T-helper 2 cell treated with Interferon-gamma antibody and Interleukin-4, amounts not matched to agents 5 μg/mL and 100 μg/mL, for 36 hours (primary cell): Measurements from ENCODE around the gene CDSN.

Source experiments
- DNase-seq: peaks from one replicate; pipeline ENCODE4 v3.0.0; 2021; ENCODE audit warnings: low spot score
- H3K27ac Mint-ChIP-seq: one replicate; pipeline ENCODE4 v1.8.0; 2021; ENCODE audit warnings: mild to moderate bottlenecking, mixed read lengths
- H3K27me3 Mint-ChIP-seq: one replicate; pipeline ENCODE4 v1.8.0; 2021; ENCODE audit warnings: low read depth, mixed read lengths
- H3K36me3 Mint-ChIP-seq: one replicate; pipeline ENCODE4 v1.8.0; 2021; ENCODE audit warnings: low read depth, mixed read lengths
- H3K4me1 Mint-ChIP-seq: one replicate; pipeline ENCODE4 v1.8.0; 2021; ENCODE audit warnings: low read depth, mixed read lengths
- H3K4me3 Mint-ChIP-seq: one replicate; pipeline ENCODE4 v1.8.0; 2022; ENCODE audit warnings: mild to moderate bottlenecking, moderate library complexity, mixed read lengths
- H3K9me3 Mint-ChIP-seq: one replicate; pipeline ENCODE4 v1.8.0; 2021; ENCODE audit warnings: mixed read lengths

The CDSN gene

DNA sequence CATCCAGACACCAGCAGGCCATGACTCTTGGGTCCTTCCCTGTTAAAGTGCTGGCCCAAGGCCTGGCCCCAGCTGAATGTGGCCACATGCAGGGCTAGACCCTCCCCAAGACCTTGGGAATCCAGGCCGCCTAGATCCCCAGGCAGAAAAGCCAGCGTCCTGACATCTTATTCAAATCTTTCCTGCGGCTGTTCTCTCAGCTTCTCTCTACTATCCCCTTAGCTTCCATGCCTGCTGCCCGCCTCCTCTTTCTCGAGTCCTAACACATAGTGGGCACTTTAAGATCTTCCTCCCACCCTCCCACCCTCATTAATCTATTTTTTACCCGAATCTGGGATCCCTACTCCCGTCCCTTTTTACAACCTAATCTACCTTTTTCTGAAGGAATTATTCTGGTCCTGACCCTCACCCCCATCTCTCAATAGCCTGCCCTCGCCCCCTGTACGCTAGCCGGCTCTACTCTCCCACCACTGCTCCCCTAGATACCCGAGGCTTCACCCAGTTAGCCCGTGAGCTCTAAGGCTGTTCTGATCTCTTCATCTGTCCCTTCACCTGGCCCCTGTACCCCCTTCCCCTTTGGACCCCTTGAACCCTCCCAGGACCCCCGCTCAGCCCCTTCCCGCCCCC is 37.4 kb upstream of the CDSN start, which contains the start of gene CCHCR1:
Gene CCHCR1 (minus strand): TSS at position 290 of the 627 bp plus-strand sequence. CDS start 202 bp downstream, at position 88.
- Mint-ChIP-seq H3K27ac (peak within 1 kb of the TSS; percentile 79), H3K36me3 (peaks cover 40% of the 10 kb centered on the region), H3K4me1 (peaks cover 28% of the 10 kb centered on the region), H3K4me3 (peak within 1 kb of the TSS; percentile 93), H3K27me3 (no peaks in the 10 kb centered on the region), H3K9me3 (no peaks in the 10 kb centered on the region)
- DNase-seq = no peak

DNA sequence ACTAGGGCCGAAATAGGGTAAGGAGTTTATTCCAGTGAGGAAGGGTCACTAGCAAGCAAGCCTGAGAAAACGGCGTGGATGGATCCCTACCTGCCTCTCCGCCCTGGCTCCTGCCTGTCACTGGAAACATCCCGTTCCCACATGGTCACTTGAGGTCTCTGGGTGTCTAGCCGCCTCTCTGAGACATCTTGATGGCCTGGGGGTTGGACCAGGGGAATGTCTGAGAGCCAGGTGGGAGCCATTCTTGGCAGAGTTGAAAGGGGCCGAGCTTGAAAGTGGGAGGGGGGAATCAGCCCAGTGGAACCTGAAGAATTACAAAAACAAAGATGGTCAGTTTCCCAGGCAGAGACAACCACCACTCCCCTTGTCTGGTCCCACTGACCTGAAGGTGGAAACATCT is 36.4 kb upstream of the CDSN start:
- H3K27ac Mint-ChIP-seq = no peak overlapping the region
- peaks cover 24% of the 10 kb centered on the region for H3K4me1 Mint-ChIP-seq
- H3K9me3 Mint-ChIP-seq = no peaks in the 10 kb centered on the region
- H3K4me3 Mint-ChIP-seq = no peak overlapping the region
- no peaks in the 10 kb centered on the region for H3K27me3 Mint-ChIP-seq
- DNase-seq = no peak
- peaks cover 31% of the 10 kb centered on the region for H3K36me3 Mint-ChIP-seq

DNA sequence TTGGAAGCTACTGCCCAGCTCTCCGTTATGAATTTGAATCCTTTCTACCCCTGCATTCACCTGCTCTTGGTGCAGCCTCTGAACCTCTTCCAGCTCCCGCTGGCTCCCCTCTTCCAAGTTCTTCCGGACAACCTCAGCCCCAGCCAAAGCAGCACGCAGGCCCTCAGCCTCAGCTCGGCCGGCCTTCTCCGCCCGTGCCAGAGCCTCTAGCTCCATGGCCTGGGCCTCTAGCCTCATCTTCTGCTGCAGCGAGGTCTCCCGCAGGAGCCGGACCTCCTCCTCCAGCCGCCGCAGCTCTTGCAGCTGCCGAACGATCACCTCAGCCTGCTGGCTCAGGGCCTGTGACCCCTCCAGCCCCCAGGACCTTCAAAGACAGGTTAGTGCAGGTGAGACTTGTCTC is 34.2 kb upstream of the CDSN start:
- Mint-ChIP-seq H3K4me3 (no peak overlapping the region), H3K4me1 (peaks cover 12% of the 10 kb centered on the region), H3K27me3 (no peaks in the 10 kb centered on the region), H3K27ac (no peak overlapping the region), H3K36me3 (peaks cover 14% of the 10 kb centered on the region), H3K9me3 (no peaks in the 10 kb centered on the region)
- DNase-seq = no peak

DNA sequence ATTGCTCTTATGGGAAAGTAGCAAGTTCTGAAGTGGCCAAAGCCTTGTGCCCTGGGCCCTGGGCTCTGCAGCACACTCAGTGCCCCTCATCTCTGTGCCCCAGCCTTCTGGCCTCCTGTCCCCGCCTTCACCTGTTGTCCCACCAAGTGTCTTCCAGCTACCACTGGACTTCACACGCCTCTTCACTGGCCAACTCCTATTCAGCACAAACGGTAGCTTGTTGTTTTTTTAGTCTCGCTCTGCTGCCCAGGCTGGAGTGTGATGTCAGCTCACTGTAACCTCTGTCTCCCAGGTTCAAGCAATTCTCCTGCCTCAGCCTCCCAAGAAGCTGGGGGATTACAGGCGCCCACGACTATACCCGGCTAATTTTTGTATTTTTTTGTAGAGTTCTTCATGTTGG is 32.5 kb upstream of the CDSN start:
- peak overlapping the region; percentile 41 for H3K27ac Mint-ChIP-seq
- H3K27me3 Mint-ChIP-seq = no peaks in the 10 kb centered on the region
- no peak overlapping the region for H3K4me3 Mint-ChIP-seq
- no peak for DNase-seq
- peaks cover 11% of the 10 kb centered on the region for H3K36me3 Mint-ChIP-seq
- peaks cover 11% of the 10 kb centered on the region for H3K4me1 Mint-ChIP-seq
- no peaks in the 10 kb centered on the region for H3K9me3 Mint-ChIP-seq

DNA sequence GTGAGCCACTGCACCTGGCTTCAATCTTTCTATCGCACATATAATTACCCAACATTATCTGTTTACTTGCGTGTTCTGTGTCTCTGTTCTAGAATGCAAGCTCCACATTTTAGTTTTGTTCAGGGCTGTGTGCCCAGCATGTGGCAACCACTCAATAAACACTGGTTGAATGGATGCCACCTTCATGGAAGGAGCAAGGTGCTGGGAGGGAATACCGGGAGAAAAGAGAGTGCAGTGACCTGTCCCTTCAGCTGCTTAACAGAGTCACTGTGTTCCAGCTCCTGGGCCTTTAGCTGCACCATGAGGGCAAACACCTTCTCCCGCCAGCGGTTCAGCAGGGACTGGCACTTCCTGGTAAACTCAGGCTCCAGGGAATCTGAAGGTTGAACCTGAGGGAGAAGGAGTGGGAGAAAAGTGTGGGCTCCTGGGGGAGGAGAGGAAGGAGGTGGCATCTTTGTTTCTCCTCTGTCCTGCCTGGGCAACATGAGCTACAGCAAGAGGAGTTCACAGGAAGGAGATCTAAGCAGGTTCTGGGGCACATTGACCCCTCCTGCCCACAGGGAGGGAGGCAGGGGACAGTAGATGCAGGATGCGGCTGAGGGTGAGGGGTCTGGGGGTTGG is 29.7 kb upstream of the CDSN start:
- no peak overlapping the region for H3K4me3 Mint-ChIP-seq
- H3K36me3 Mint-ChIP-seq = peaks cover 14% of the 10 kb centered on the region
- H3K27ac Mint-ChIP-seq = no peak overlapping the region
- H3K9me3 Mint-ChIP-seq = no peaks in the 10 kb centered on the region
- no peaks in the 10 kb centered on the region for H3K27me3 Mint-ChIP-seq
- DNase-seq = no peak
- peaks cover 1% of the 10 kb centered on the region for H3K4me1 Mint-ChIP-seq

DNA sequence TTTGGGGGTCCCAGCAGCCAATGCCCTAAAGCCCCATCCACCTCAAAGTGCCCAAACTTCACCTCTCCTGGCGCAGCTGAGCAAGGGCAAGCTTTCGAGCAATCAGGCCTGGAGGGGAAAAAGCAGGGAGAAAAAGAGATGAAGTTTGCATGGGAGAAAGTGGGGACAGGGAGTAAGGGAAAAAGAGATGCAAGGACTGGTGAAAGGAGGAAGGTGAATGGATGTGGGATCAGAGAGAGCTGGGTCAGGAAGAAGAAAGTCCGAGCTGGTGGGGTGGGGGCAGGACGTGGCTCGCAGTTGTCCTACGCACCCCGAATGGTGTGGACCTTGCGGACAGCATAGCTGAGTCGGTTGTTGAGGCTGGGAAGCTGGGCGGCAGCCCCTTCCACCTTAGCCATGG is 25.1 kb upstream of the CDSN start:
- Mint-ChIP-seq H3K27me3 (no peaks in the 10 kb centered on the region), H3K9me3 (no peaks in the 10 kb centered on the region), H3K4me1 (no peaks in the 10 kb centered on the region), H3K27ac (no peak overlapping the region), H3K4me3 (no peak overlapping the region), H3K36me3 (peaks cover 15% of the 10 kb centered on the region)
- no peak for DNase-seq

DNA sequence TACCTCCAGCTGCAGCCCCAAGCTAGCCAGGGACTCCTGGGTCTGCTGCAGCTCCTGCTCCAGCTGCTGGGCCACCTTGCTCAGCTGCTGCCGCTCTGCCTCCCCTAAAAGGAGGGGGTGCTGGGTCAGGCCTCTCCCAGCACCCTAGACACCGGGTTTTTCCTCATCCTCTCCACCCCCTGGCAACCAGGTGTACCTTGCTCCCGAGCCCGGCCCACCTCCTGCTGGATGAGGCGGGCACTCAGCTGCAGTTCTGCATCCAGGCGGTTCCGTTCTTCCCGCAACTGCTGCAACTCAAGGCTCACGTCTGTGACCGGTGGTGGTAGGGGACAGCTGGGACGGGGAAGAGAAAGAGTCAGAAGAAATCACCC is 24.7 kb upstream of the CDSN start:
- no peak for DNase-seq
- no peaks in the 10 kb centered on the region for H3K9me3 Mint-ChIP-seq
- peaks cover 15% of the 10 kb centered on the region for H3K36me3 Mint-ChIP-seq
- no peaks in the 10 kb centered on the region for H3K27me3 Mint-ChIP-seq
- no peak overlapping the region for H3K4me3 Mint-ChIP-seq
- no peaks in the 10 kb centered on the region for H3K4me1 Mint-ChIP-seq
- H3K27ac Mint-ChIP-seq = no peak overlapping the region

- DNase-seq = no peak
- H3K4me3 Mint-ChIP-seq = no peak overlapping the region
- H3K27me3 Mint-ChIP-seq = no peaks in the 10 kb centered on the region
- H3K27ac Mint-ChIP-seq = no peak overlapping the region
- no peaks in the 10 kb centered on the region for H3K9me3 Mint-ChIP-seq
- no peaks in the 10 kb centered on the region for H3K4me1 Mint-ChIP-seq
- H3K36me3 Mint-ChIP-seq = peaks cover 13% of the 10 kb centered on the region
These were observed 24.2 kb upstream of the CDSN start for GRCh38 chr6:31144296-31144969.

- peaks cover 11% of the 10 kb centered on the region for H3K36me3 Mint-ChIP-seq
- no peak for DNase-seq
- no peak overlapping the region for H3K27ac Mint-ChIP-seq
- H3K27me3 Mint-ChIP-seq = no peaks in the 10 kb centered on the region
- no peak overlapping the region for H3K4me3 Mint-ChIP-seq
- H3K9me3 Mint-ChIP-seq = no peaks in the 10 kb centered on the region
- H3K4me1 Mint-ChIP-seq = no peaks in the 10 kb centered on the region
These were observed 22.9 kb upstream of the CDSN start for GRCh38 chr6:31143148-31143547.

DNA sequence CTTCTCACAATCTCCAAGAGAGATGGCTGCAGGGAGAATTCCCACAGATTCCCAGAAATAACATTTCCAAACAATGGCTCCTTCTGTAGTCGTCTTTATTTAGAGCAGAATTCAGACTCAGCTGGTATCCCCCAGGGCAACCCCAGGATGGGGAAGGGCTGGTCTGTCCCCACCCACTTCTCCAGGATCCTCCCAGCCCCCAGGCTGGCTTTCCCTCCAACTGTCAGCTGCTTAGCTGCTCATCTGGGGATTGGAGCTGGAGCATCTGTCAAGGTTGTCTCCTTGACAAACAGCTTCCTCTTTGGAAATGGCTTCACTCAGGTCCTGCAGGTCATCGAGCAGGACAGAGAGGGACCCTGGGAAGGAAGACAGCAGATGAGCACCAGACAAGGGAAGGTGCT is 22.1 kb upstream of the CDSN start:
- Mint-ChIP-seq H3K4me3 (no peak overlapping the region), H3K36me3 (peaks cover 11% of the 10 kb centered on the region), H3K27ac (no peak overlapping the region), H3K9me3 (no peaks in the 10 kb centered on the region), H3K4me1 (peaks cover 3% of the 10 kb centered on the region), H3K27me3 (peaks cover 3% of the 10 kb centered on the region)
- DNase-seq = no peak

DNA sequence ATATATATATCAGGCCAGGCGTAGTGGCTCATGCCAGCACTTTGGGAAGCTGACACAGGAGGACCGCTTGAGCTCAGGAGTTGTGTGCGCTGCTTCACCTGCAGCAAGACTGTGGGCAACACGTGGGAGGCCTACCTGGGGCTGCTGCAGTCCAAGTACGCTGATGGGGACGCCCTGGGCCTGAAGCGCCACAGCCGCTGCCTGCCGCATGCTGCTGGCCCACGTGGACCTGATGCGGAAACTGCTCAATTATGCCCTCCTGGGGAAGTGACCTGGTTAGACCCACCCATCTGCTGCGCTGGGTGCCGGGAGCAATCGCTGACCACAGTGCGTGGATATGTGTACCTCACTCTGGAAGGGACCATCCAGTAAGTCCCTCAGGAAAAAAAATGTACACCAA is 20.4 kb upstream of the CDSN start:
- DNase-seq = no peak
- H3K4me3 Mint-ChIP-seq = no peak overlapping the region
- H3K27ac Mint-ChIP-seq = no peak overlapping the region
- no peaks in the 10 kb centered on the region for H3K9me3 Mint-ChIP-seq
- peaks cover 11% of the 10 kb centered on the region for H3K36me3 Mint-ChIP-seq
- H3K4me1 Mint-ChIP-seq = peaks cover 3% of the 10 kb centered on the region
- H3K27me3 Mint-ChIP-seq = peaks cover 3% of the 10 kb centered on the region

GRCh38 chr6:31139599-31139998 is 19.4 kb upstream of the CDSN start:
- Mint-ChIP-seq H3K27me3 (peaks cover 3% of the 10 kb centered on the region), H3K27ac (no peak overlapping the region), H3K4me3 (no peak overlapping the region), H3K36me3 (peaks cover 3% of the 10 kb centered on the region), H3K9me3 (no peaks in the 10 kb centered on the region), H3K4me1 (peaks cover 3% of the 10 kb centered on the region)
- no peak for DNase-seq

GRCh38 chr6:31138982-31139381 is 18.7 kb upstream of the CDSN start, which contains the start of gene PSORS1C2:
TSS of gene PSORS1C2 (minus strand) at chr6:31139066. CDS start at chr6:31139026, 40 bp downstream.
- Mint-ChIP-seq H3K27ac (no peak within 1 kb of the TSS), H3K9me3 (no peaks in the 10 kb centered on the region), H3K36me3 (peaks cover 3% of the 10 kb centered on the region), H3K4me3 (peak within 1 kb of the TSS; percentile 62), H3K27me3 (peaks cover 3% of the 10 kb centered on the region), H3K4me1 (peaks cover 3% of the 10 kb centered on the region)
- no peak for DNase-seq

DNA sequence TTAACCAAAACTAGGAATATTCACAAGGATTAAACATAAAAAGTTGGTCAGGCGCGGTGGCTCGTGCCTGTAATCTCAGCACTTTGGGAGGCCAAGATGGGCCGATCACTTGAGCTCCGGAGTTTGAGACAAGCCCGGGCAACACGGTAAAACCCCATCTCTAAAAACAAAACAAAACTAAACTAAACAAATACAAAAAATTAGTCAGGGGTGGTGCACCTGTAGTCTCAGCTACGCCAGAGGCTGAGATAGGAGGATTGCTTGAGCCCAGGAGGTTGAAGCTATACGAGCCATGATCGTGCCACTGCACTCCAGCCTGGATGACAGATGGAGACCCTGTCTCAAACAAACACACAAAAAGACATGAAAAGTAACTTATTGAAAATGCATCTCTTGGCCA is 15.5 kb upstream of the CDSN start:
- Mint-ChIP-seq H3K4me1 (peaks cover 3% of the 10 kb centered on the region), H3K27me3 (peaks cover 3% of the 10 kb centered on the region), H3K4me3 (no peak overlapping the region), H3K36me3 (no peaks in the 10 kb centered on the region), H3K27ac (no peak overlapping the region), H3K9me3 (no peaks in the 10 kb centered on the region)
- DNase-seq = no peak
